ENCODE data around the gene C10orf62. TPM values are rescaled to one million over a fixed set of nuclear protein-coding genes. Genes with fewer than 3 reads are reported as not detected.
"Not testable (repeated sequence)": the region's sequence is repeated elsewhere in the genome, so short reads cannot be mapped to it uniquely, and the experiment has no call there.

Gene C10orf62
- total RNA-seq, 1 experiment from 2014 or later: not detected

GRCh38 chr10:97553575-97554031 lies 35.9 kb upstream of the C10orf62 start (continued):
- TF ChIP-seq E2F1 (CRISPR knock-in tag; IDR thresholded peaks at IDR 0.05): no peak
- no peak for TF ChIP-seq ZNF138 (CRISPR knock-in tag; conservative IDR thresholded peaks at IDR 0.05)
- no peak for TF ChIP-seq EMX1 (CRISPR knock-in tag; IDR thresholded peaks at IDR 0.05)
- TF ChIP-seq NR1H2 (CRISPR knock-in tag; IDR thresholded peaks at IDR 0.05): no peak
- TF ChIP-seq NR3C1 (CRISPR knock-in tag; conservative IDR thresholded peaks at IDR 0.05; ENCODE audit: low read depth): no peak
- TF ChIP-seq JUN (CRISPR knock-in tag; IDR thresholded peaks at IDR 0.05): no peak
- TF ChIP-seq GRHL2 (CRISPR knock-in tag; IDR thresholded peaks at IDR 0.05; ENCODE audit: insufficient replicate concordance, severe bottlenecking): no peak
- no peak for TF ChIP-seq SMAD4 (CRISPR knock-in tag; IDR thresholded peaks at IDR 0.05)
- 0 out of 2 replicates have a peak, but pooled peaks have one; percentile 63 for TF ChIP-seq ZNF232 (CRISPR knock-in tag; IDR thresholded peaks at IDR 0.05)
- peak; percentile 86; the same call in 1 of the 2 replicates for TF ChIP-seq ZNF281 (CRISPR knock-in tag; IDR thresholded peaks at IDR 0.05)
- no peak for TF ChIP-seq ZNF512 (CRISPR knock-in tag; IDR thresholded peaks at IDR 0.05; ENCODE audit: borderline replicate concordance)

- H3K4me3 Mint-ChIP-seq; H3K27me3 Mint-ChIP-seq (ENCODE audit: low read depth); ATAC-seq; DNase-seq (ENCODE audit: low spot score); H3K27ac Mint-ChIP-seq: not testable (repeated sequence)
- CTCF ChIA-PET: interaction anchor here (0.7 to 10.3 kb wide), 28 partner anchors 10 to 153 kb away, joined by 3 to 177 read pairs (median 6); partner anchors contain the start of genes ANKRD2, HOGA1, RRP12 and UBTD1
- H3K4me1 Mint-ChIP-seq: peaks cover 37% of the 10 kb centered on the region
- H3K36me3 Mint-ChIP-seq: peaks cover 11% of the 10 kb centered on the region
- POLR2A ChIA-PET: interaction anchor here (0.9 to 1.1 kb wide), 2 partner anchors 56 to 86 kb away, joined by 3 read pairs; partner anchors contain the start of genes MMS19, PI4K2A and UBTD1
- H3K9me3 Mint-ChIP-seq: peaks cover 14% of the 10 kb centered on the region
These were observed 35.2 kb upstream of the C10orf62 start for GRCh38 chr10:97554336-97554735.

GRCh38 chr10:97555541-97555940 lies 34.0 kb upstream of the C10orf62 start:
- H3K27me3 Mint-ChIP-seq (ENCODE audit: low read depth); ATAC-seq; H3K4me3 Mint-ChIP-seq; DNase-seq (ENCODE audit: low spot score); H3K27ac Mint-ChIP-seq; POLR2A ChIA-PET: not testable (repeated sequence)
- CTCF ChIA-PET: interaction anchor here (10.3 kb wide), 1 partner anchor 21 kb away, joined by 177 read pairs; no protein-coding TSS in a partner anchor
- Mint-ChIP-seq H3K9me3 (peaks cover 21% of the 10 kb centered on the region), H3K36me3 (peaks cover 17% of the 10 kb centered on the region), H3K4me1 (peaks cover 25% of the 10 kb centered on the region)

GRCh38 chr10:97560731-97561381 lies 28.7 kb upstream of the C10orf62 start:
- TF ChIP-seq GABPB1 (CRISPR knock-in tag; IDR thresholded peaks at IDR 0.05): peak; percentile 96
- CTCF ChIA-PET; H3K4me3 Mint-ChIP-seq; DNase-seq (ENCODE audit: low spot score); POLR2A ChIA-PET; H3K4me1 Mint-ChIP-seq; ATAC-seq; H3K27me3 Mint-ChIP-seq (ENCODE audit: low read depth); H3K27ac Mint-ChIP-seq: not testable (repeated sequence)
- H3K36me3 Mint-ChIP-seq: peaks cover 25% of the 10 kb centered on the region
- H3K9me3 Mint-ChIP-seq: peaks cover 31% of the 10 kb centered on the region

- POLR2A ChIA-PET; H3K27ac Mint-ChIP-seq; H3K4me3 Mint-ChIP-seq; H3K27me3 Mint-ChIP-seq (ENCODE audit: low read depth); DNase-seq (ENCODE audit: low spot score); ATAC-seq; H3K4me1 Mint-ChIP-seq; CTCF ChIA-PET: not testable (repeated sequence)
- peaks cover 25% of the 10 kb centered on the region for H3K36me3 Mint-ChIP-seq
- peaks cover 29% of the 10 kb centered on the region for H3K9me3 Mint-ChIP-seq
These were observed 28.0 kb upstream of the C10orf62 start for GRCh38 chr10:97561386-97562077.

GRCh38 chr10:97562329-97562728 lies 27.2 kb upstream of the C10orf62 start:
- ATAC-seq; H3K4me1 Mint-ChIP-seq; DNase-seq (ENCODE audit: low spot score); H3K27me3 Mint-ChIP-seq (ENCODE audit: low read depth); H3K4me3 Mint-ChIP-seq; POLR2A ChIA-PET; H3K27ac Mint-ChIP-seq; CTCF ChIA-PET: not testable (repeated sequence)
- Mint-ChIP-seq H3K36me3 (peaks cover 25% of the 10 kb centered on the region), H3K9me3 (peaks cover 29% of the 10 kb centered on the region)

Measured in WTC11 (cell line).